T-helper 2 cell treated with Interferon-gamma antibody and Interleukin-4, amounts not matched to agents 5 μg/mL and 100 μg/mL, for 36 hours (primary cell): ENCODE measurements around the gene PSME2.

Experiments used
- DNase-seq: peaks from one replicate; pipeline ENCODE4 v3.0.0; 2021; ENCODE audit warnings: low spot score
- H3K27ac Mint-ChIP-seq: one replicate; pipeline ENCODE4 v1.8.0; 2021; ENCODE audit warnings: mild to moderate bottlenecking, mixed read lengths
- H3K27me3 Mint-ChIP-seq: one replicate; pipeline ENCODE4 v1.8.0; 2021; ENCODE audit warnings: low read depth, mixed read lengths
- H3K36me3 Mint-ChIP-seq: one replicate; pipeline ENCODE4 v1.8.0; 2021; ENCODE audit warnings: low read depth, mixed read lengths
- H3K4me1 Mint-ChIP-seq: one replicate; pipeline ENCODE4 v1.8.0; 2021; ENCODE audit warnings: low read depth, mixed read lengths
- H3K4me3 Mint-ChIP-seq: one replicate; pipeline ENCODE4 v1.8.0; 2022; ENCODE audit warnings: mild to moderate bottlenecking, moderate library complexity, mixed read lengths
- H3K9me3 Mint-ChIP-seq: one replicate; pipeline ENCODE4 v1.8.0; 2021; ENCODE audit warnings: mixed read lengths

Gene PSME2

DNA sequence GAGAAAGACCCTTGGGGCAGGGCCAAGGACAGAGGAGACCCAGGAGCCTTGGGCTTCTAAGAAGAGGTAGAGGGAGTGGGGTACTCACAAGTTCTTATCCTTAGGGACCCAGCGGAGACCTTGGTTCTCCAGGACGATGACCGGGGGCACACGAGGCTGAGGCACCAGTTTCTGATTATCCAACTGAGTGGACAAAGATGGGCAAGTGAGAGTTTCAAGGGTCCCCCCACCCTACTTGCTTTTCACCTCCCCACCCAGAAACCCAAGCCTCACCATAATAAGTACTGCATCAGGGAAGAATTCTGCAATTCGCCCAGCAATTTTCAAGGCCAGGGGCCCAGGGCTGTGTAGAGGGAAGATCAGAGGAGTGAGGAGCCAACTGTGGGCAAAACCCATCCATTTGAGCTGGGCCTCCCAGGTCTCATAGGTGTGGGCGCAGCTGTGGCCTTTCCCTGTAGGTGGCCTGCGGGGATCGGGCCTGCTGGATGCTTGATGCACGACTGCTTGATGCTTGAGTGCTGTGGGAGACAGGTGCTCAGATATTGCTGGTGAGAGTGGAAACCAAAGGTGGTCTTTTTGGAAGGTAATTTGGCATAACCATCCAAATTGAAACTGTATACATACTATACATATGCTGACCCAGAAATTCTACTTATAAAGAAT lies 7.0 kb downstream of the PSME2 start:
- Mint-ChIP-seq H3K36me3 (peaks cover 64% of the 10 kb centered on the region), H3K4me1 (peaks cover 54% of the 10 kb centered on the region), H3K27ac (peak overlapping the region; percentile 77), H3K27me3 (no peaks in the 10 kb centered on the region), H3K4me3 (peak overlapping the region; percentile 99), H3K9me3 (no peaks in the 10 kb centered on the region)
- no peak for DNase-seq

GRCh38 chr14:24138396-24139271 lies 7.8 kb downstream of the PSME2 start:
- no peak for DNase-seq
- peaks cover 56% of the 10 kb centered on the region for H3K36me3 Mint-ChIP-seq
- no peaks in the 10 kb centered on the region for H3K9me3 Mint-ChIP-seq

GRCh38 chr14:24137529-24138395 lies 8.6 kb downstream of the PSME2 start:
- Mint-ChIP-seq H3K27me3 (no peaks in the 10 kb centered on the region), H3K27ac (peak overlapping the region; percentile 58), H3K36me3 (peaks cover 48% of the 10 kb centered on the region), H3K9me3 (no peaks in the 10 kb centered on the region), H3K4me1 (peaks cover 44% of the 10 kb centered on the region), H3K4me3 (peak overlapping the region; percentile 90)
- no peak for DNase-seq

More at GRCh38 chr14:24138396-24139271, 7.8 kb downstream of the PSME2 start:
- Mint-ChIP-seq H3K27ac (peak overlapping the region; percentile 77), H3K4me1 (peaks cover 49% of the 10 kb centered on the region), H3K4me3 (peak overlapping the region; percentile 99), H3K27me3 (no peaks in the 10 kb centered on the region)

GRCh38 chr14:24136684-24137528 lies 9.5 kb downstream of the PSME2 start:
- peaks cover 49% of the 10 kb centered on the region for H3K36me3 Mint-ChIP-seq
- DNase-seq: no peak
- H3K4me1 Mint-ChIP-seq: peaks cover 48% of the 10 kb centered on the region
- H3K9me3 Mint-ChIP-seq: no peaks in the 10 kb centered on the region
- H3K27me3 Mint-ChIP-seq: no peaks in the 10 kb centered on the region
- H3K4me3 Mint-ChIP-seq: peak overlapping the region; percentile 90
- peak overlapping the region; percentile 87 for H3K27ac Mint-ChIP-seq

DNA sequence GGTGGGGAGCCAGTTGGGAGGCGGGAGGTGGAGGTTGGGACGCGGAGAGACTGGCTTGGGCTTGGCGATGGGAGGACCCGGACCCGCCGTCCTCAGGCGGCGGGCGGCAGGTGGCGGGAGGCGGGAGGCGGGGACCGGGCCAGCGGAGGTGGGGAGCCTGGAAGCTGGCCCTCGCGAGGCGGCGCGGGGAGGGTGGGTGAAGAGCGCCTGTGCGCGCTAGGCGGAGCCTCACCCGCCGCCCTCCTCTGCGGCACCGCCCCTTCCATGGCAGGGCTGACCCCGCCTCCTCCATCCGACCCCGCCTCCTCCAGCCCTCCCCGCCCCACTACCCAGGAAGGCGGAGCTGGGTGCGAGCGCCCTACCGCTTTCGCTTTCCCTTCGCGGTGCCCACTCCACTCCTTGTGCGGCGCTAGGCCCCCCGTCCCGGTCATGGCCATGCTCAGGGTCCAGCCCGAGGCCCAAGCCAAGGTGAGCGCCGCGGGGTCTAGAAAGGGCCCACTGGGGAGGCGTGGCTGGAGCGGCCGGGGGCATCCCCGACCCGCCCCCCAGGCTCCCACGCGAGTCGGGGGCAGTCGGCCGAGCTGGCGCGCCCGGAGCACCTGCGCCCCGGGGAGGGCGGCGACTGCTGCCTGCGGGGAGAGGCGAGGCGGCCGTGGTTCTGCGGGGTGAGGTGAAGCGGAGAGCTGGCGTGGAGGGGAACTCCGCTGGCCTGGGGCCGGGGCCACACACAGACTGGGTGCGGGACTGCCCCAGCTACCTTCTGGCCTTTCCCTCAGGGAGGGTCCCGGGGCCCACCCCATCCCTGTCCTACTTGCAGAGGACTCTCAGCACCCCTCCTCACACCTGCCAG lies 10.4 kb downstream of the PSME2 start, which contains the start of gene PSME1:
Gene PSME1, plus strand, starts transcription at position 361 of the 850 bp plus-strand sequence. Its CDS starts 69 bp downstream, at position 430.
- Mint-ChIP-seq H3K27me3 (no peaks in the 10 kb centered on the region), H3K36me3 (peaks cover 47% of the 10 kb centered on the region), H3K27ac (peak within 1 kb of the TSS; percentile 87), H3K4me1 (peaks cover 50% of the 10 kb centered on the region), H3K4me3 (peak within 1 kb of the TSS; percentile 90), H3K9me3 (no peaks in the 10 kb centered on the region)
- DNase-seq: peak; percentile 90

- Mint-ChIP-seq H3K27ac (peak overlapping the region; percentile 82), H3K27me3 (no peaks in the 10 kb centered on the region), H3K9me3 (no peaks in the 10 kb centered on the region), H3K4me3 (peak overlapping the region; percentile 90), H3K4me1 (peaks cover 49% of the 10 kb centered on the region), H3K36me3 (peaks cover 41% of the 10 kb centered on the region)
- DNase-seq: no peak
These were observed 10.9 kb downstream of the PSME2 start for GRCh38 chr14:24135584-24135833.

- DNase-seq: no peak
- H3K4me3 Mint-ChIP-seq: no peak overlapping the region
- H3K4me1 Mint-ChIP-seq: peaks cover 38% of the 10 kb centered on the region
- H3K36me3 Mint-ChIP-seq: peaks cover 27% of the 10 kb centered on the region
- no peak overlapping the region for H3K27ac Mint-ChIP-seq
- no peaks in the 10 kb centered on the region for H3K27me3 Mint-ChIP-seq
- no peaks in the 10 kb centered on the region for H3K9me3 Mint-ChIP-seq
These were observed 12.7 kb downstream of the PSME2 start for GRCh38 chr14:24133735-24134134.

DNA sequence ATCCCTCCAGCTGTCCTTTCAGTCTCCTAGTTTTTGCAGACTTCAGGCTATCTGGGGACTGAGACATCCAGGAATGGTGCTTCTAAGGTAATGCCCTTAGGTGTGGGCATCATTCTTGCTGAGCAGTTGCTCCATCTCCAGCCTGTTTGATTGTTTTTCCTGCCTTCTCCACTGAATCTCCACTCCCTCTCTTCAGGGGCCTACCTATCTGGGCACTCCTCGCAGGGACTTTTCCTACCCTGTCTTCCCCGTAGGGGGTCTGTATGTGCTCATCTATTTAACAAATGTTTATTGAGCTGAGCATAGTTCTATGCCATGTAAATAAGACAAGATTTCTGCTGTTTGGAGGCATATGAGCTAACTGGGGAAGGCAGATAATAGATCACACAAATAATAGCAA lies 13.4 kb downstream of the PSME2 start:
- no peak overlapping the region for H3K4me3 Mint-ChIP-seq
- no peaks in the 10 kb centered on the region for H3K9me3 Mint-ChIP-seq
- peak overlapping the region; percentile 68 for H3K27ac Mint-ChIP-seq
- no peaks in the 10 kb centered on the region for H3K27me3 Mint-ChIP-seq
- H3K36me3 Mint-ChIP-seq: peaks cover 19% of the 10 kb centered on the region
- H3K4me1 Mint-ChIP-seq: peaks cover 31% of the 10 kb centered on the region
- DNase-seq: no peak

- no peak for DNase-seq
- Mint-ChIP-seq H3K27me3 (no peaks in the 10 kb centered on the region), H3K4me3 (peak overlapping the region; percentile 24), H3K9me3 (no peaks in the 10 kb centered on the region), H3K4me1 (peaks cover 29% of the 10 kb centered on the region), H3K36me3 (peaks cover 13% of the 10 kb centered on the region), H3K27ac (peak overlapping the region; percentile 68)
These were observed 14.2 kb downstream of the PSME2 start for GRCh38 chr14:24132061-24132685.

DNA sequence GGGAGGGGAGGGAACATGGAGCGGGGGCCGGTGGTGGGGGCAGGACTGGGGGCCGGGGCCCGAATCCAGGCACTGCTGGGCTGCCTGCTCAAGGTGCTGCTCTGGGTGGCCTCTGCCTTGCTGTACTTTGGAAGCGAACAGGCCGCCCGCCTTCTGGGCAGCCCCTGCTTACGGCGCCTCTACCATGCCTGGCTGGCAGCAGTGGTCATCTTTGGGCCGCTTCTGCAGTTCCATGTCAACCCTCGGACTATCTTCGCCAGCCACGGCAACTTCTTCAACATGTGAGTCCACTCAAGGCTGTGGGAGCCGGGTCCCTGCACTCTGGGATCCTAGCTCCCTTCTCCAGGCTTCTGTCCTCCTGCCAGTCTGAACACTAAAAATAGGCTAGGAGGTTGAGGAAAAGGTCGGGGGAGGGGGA lies 14.9 kb downstream of the PSME2 start:
- Mint-ChIP-seq H3K9me3 (no peaks in the 10 kb centered on the region), H3K4me1 (peaks cover 22% of the 10 kb centered on the region), H3K4me3 (no peak overlapping the region), H3K27me3 (no peaks in the 10 kb centered on the region), H3K27ac (no peak overlapping the region), H3K36me3 (peaks cover 6% of the 10 kb centered on the region)
- DNase-seq: no peak

GRCh38 chr14:24130717-24131548 lies 15.5 kb downstream of the PSME2 start:
- Mint-ChIP-seq H3K27me3 (no peaks in the 10 kb centered on the region), H3K4me3 (no peak overlapping the region), H3K36me3 (peaks cover 5% of the 10 kb centered on the region), H3K4me1 (peaks cover 22% of the 10 kb centered on the region), H3K9me3 (no peaks in the 10 kb centered on the region), H3K27ac (no peak overlapping the region)
- no peak for DNase-seq

DNA sequence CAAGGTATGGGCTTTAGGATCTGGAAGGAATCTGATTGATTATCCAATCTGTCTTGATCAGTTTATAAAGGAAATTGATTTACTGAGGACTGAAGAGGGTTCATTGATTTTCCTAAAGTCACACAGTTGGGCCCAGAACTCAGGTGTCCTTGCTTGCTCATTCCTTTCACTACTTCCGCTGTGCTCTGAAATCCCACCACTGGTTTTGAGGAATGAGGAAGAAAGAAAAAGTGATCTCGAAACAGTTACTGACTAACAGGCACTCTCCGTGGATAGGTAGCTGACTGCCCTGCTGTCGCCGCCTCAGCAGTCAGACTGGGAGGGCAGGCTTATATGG lies 16.1 kb downstream of the PSME2 start, which contains the start of gene FITM1:
Gene FITM1, plus strand, starts transcription at position 280 of the 337 bp plus-strand sequence. CDS start 905 bp downstream, outside the sequence.
- Mint-ChIP-seq H3K4me3 (no peak within 1 kb of the TSS), H3K9me3 (no peaks in the 10 kb centered on the region), H3K27me3 (no peaks in the 10 kb centered on the region), H3K27ac (no peak within 1 kb of the TSS), H3K4me1 (peaks cover 20% of the 10 kb centered on the region), H3K36me3 (peaks cover 5% of the 10 kb centered on the region)
- no peak for DNase-seq
